ENCODE data around the gene FOLR1. TPM values are rescaled to one million over a fixed set of nuclear protein-coding genes. Genes with fewer than 3 reads are reported as not detected.
"Not testable (repeated sequence)": the region's sequence is repeated elsewhere in the genome, so short reads cannot be mapped to it uniquely, and the experiment has no call there.

The FOLR1 gene
- total RNA-seq, 2 donors from 2014 or later: 0.52 to 3.0 TPM

DNA sequence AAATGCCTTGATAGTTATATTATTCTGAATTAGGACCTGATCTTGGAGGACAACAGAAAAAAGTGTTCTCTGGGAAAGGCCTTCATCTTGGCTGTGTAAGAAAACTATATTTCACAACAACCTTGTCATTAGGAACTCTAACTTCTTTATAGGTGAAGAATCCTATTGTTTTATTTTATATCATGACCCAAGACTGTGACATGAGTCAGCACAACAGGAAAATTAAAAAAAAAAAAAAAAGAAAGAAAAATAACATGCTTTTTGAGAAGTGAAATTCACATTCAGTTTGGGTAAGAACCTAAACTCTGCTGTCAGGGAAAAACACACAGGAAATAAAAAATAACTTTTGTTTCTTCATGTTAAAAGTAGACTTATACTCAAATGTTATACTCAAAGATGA is 12.9 kb downstream of the FOLR1 start:
- Histone ChIP-seq H3K9me3 (no peaks in the 10 kb centered on the region), H3K4me1 (no peaks in the 10 kb centered on the region), H3K27ac (no peak overlapping the region), H3K4me3 (no peak overlapping the region), H3K36me3 (replicated peaks in 1 of 2; ENCODE audit: insufficient read depth in 1 of 2, low read depth in 2 of 2) (no peaks in the 10 kb centered on the region), H3K27me3 (no peaks in the 10 kb centered on the region)
- no peak for ATAC-seq
- DNase-seq: no peak
- intact Hi-C loops (cut with DNase I): no loop called here
- TF ChIP-seq POLR2A (IDR thresholded peaks at IDR 0.05): no peak
- TF ChIP-seq, protein P1, sequence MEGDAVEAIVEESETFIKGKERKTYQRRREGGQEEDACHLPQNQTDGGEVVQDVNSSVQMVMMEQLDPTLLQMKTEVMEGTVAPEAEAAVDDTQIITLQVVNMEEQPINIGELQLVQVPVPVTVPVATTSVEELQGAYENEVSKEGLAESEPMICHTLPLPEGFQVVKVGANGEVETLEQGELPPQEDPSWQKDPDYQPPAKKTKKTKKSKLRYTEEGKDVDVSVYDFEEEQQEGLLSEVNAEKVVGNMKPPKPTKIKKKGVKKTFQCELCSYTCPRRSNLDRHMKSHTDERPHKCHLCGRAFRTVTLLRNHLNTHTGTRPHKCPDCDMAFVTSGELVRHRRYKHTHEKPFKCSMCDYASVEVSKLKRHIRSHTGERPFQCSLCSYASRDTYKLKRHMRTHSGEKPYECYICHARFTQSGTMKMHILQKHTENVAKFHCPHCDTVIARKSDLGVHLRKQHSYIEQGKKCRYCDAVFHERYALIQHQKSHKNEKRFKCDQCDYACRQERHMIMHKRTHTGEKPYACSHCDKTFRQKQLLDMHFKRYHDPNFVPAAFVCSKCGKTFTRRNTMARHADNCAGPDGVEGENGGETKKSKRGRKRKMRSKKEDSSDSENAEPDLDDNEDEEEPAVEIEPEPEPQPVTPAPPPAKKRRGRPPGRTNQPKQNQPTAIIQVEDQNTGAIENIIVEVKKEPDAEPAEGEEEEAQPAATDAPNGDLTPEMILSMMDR (IDR thresholded peaks at IDR 0.05): no peak

DNA sequence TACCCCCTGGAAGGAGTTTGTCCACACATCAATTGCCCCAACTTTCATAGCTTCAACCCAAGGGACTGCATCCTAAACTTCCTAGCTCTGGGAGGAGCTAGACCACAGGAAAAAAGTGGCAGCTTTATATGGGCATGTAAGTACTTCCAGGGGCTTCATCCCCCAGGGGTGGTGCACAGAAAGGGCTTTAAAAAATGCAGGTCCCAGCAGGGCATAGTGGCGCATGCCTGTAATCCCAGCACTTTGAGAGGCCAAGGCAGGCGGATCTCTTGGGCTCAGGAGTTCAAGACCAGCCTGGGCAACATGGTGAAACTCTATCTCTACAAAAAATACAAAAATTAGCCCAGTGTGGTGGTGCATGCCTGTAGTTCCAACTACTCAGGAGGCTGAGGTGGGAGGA is 14.9 kb downstream of the FOLR1 start:
- 88% methylated on average over 2 of the region's 2 CpGs; no CpG with 5 or more reads in 1 of the 2 donors for WGBS, 2 donors
- ATAC-seq; intact Hi-C loops (cut with DNase I): not testable (repeated sequence)

DNA sequence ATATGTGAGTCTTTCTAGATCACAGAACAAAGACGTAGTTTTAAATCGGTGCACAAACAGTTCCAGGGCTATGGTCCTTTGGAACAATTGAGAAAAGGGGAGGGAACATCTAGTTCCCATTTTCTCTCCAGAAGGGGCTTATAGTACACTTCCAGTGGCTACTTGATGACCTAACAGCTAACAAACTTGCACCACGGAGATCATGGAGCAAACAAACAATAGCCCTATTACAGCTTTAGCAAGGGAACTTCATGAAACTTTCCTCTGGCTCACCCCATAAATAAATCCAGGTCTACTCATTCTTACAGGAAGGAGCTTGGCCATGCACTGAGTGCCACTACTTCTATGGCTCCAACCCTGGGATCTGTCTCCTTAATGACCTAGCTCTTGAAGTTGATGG is 16.3 kb downstream of the FOLR1 start:
- DNase-seq: no peak
- Histone ChIP-seq H3K27ac (no peak overlapping the region), H3K4me3 (no peak overlapping the region), H3K4me1 (no peaks in the 10 kb centered on the region), H3K27me3 (no peaks in the 10 kb centered on the region), H3K36me3 (replicated peaks in 1 of 2; ENCODE audit: insufficient read depth in 1 of 2, low read depth in 2 of 2) (no peaks in the 10 kb centered on the region), H3K9me3 (no peaks in the 10 kb centered on the region)
- intact Hi-C loops (cut with DNase I): no loop called here
- 61 to 87% methylated on average over 2 to 3 of the region's 3 CpGs for WGBS, 2 donors
- no peak for ATAC-seq
- no peak for TF ChIP-seq POLR2A (IDR thresholded peaks at IDR 0.05)
- TF ChIP-seq, protein P1 (IDR thresholded peaks at IDR 0.05): no peak

More for the DNA sequence above, 14.9 kb downstream of the FOLR1 start:
- DNase-seq; H3K36me3 ChIP-seq (replicated peaks in 1 of 2; ENCODE audit: insufficient read depth in 1 of 2, low read depth in 2 of 2); H3K27ac ChIP-seq; H3K27me3 ChIP-seq; H3K4me1 ChIP-seq; H3K4me3 ChIP-seq; H3K9me3 ChIP-seq: not testable (repeated sequence)

DNA sequence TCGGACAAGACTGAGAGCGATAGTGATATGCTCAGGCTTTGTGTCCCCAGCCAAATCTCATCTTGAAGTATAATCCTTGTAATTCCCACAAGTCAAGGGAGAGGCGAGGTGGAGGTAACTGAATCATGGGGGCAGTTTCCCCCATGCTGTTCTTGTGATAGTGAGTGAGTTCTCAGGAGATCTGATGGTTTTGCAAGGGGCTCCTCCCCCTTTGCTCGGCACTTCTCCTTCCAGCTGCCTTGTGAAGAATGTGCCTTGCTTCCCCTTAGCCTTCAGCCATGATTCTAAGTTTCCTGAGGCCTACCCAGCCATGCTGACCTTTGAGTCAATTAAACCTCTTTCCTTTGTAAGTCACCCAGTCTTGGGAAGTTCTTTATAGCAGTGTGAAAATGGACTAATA is 17.2 kb downstream of the FOLR1 start:
- intact Hi-C loops (cut with DNase I): no loop called here
- Histone ChIP-seq H3K9me3 (no peaks in the 10 kb centered on the region), H3K36me3 (replicated peaks in 1 of 2; ENCODE audit: insufficient read depth in 1 of 2, low read depth in 2 of 2) (no peaks in the 10 kb centered on the region), H3K4me3 (no peak overlapping the region), H3K27ac (no peak overlapping the region), H3K4me1 (no peaks in the 10 kb centered on the region), H3K27me3 (no peaks in the 10 kb centered on the region)
- TF ChIP-seq, protein P1 (IDR thresholded peaks at IDR 0.05): no peak
- TF ChIP-seq POLR2A (IDR thresholded peaks at IDR 0.05): no peak
- ATAC-seq: no peak
- 84 to 89% methylated on average over 4 of the region's 4 CpGs for WGBS, 2 donors
- DNase-seq: no peak

DNA sequence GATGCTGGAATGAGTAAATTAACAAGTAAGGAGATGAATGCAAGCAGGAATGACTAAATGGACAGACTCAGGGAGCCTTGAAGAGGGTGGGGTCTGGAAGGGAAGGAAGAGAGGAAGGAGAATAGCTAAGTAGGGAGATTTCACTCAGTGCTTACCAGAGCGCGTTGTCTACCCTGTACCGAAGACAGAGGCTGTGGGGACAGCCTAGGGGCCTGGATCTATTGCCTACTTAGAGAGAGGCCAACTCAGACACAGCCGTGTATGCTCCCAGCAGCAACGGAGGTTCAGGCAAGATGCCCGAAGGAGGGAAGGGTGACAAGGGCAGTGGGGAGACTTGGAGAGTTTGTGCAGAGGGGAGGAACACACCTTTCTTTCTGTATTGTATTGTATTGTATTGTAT is 24.7 kb downstream of the FOLR1 start, which contains the start of gene FOLR2:
Gene FOLR2 (plus strand): TSS at position 157 of the 400 bp plus-strand sequence. CDS start 1,791 bp downstream, outside the sequence.
- WGBS, 2 donors: 59 to 74% methylated on average over 6 of the region's 6 CpGs
- DNase-seq (no peak), ATAC-seq (no peak)
- H3K4me3 ChIP-seq: no peak within 1 kb of the TSS
- intact Hi-C loops (cut with DNase I): no loop called here
- H3K27ac ChIP-seq: no peak within 1 kb of the TSS
- no peaks in the 10 kb centered on the region for H3K36me3 ChIP-seq (replicated peaks in 1 of 2; ENCODE audit: insufficient read depth in 1 of 2, low read depth in 2 of 2)
- no peaks in the 10 kb centered on the region for H3K27me3 ChIP-seq
- no peak for TF ChIP-seq POLR2A (IDR thresholded peaks at IDR 0.05)
- TF ChIP-seq, protein P1 (IDR thresholded peaks at IDR 0.05): no peak
- H3K4me1 ChIP-seq: no peaks in the 10 kb centered on the region
- no peaks in the 10 kb centered on the region for H3K9me3 ChIP-seq

All from body of pancreas (tissue), 4 donors.